GM12801 (cell line): ENCODE measurements around the gene SPIN1.

ENCODE experiments used
- TF ChIP-seq, protein P1 (sequence below): IDR thresholded peaks from one replicate; pipeline ENCODE4 v1.5.1; 2011; ENCODE audit warnings: control low read depth; ENCODE audit not compliant: insufficient read length; ENCODE audit errors: extremely low read depth

The SPIN1 gene

DNA sequence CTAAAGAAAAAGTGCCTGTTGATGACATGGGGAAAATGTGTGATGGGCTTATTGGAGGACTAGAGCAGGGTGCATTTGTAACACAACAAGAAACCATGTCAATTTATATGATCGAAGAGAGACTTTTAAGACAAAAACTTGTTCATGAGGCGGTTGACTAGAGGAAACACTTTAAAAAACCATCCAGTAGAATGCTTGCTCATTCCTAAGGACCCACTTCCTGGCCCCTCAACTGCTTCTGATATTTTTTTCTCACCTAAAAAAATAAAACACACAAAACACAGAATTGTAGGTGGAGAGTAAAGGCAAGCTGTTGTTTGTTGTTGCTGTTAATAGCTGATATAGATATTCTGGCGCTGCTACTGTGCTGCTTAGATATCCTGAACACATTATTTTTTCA is 50.6 kb downstream of the SPIN1 start:
- TF ChIP-seq, protein P1, sequence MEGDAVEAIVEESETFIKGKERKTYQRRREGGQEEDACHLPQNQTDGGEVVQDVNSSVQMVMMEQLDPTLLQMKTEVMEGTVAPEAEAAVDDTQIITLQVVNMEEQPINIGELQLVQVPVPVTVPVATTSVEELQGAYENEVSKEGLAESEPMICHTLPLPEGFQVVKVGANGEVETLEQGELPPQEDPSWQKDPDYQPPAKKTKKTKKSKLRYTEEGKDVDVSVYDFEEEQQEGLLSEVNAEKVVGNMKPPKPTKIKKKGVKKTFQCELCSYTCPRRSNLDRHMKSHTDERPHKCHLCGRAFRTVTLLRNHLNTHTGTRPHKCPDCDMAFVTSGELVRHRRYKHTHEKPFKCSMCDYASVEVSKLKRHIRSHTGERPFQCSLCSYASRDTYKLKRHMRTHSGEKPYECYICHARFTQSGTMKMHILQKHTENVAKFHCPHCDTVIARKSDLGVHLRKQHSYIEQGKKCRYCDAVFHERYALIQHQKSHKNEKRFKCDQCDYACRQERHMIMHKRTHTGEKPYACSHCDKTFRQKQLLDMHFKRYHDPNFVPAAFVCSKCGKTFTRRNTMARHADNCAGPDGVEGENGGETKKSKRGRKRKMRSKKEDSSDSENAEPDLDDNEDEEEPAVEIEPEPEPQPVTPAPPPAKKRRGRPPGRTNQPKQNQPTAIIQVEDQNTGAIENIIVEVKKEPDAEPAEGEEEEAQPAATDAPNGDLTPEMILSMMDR, result no peak

DNA sequence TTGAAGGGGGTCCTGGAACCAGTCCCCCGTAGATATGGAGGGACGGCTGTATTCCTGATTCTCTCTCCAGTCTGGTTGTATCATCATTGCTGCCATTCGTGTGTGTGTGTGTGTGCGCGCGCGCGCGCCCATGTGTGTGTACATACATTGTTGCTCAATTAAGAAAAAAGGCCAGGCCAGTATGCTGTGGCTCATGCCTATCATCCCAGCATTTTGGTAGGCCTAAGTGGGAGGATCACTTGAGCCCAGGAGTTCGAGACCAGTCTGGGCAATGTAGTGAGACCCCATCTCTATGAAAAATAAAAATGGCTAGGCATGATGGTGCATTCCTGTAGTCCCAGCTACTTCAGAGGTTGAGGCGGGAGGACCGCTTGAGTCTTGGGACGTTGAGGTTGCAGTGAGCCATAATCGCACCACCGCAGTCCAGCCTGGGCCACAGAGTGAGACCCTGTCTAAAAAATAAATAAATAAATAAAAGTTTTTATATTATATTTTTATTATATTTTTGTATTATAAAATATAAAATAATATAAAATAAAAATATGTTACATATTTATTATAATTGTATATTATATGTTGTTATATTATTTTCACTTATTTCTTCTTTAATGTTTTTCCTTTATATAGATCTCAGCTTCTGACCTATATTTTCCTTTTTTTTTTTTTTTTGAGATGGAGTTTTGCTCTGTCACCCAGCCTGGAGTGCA is 53.2 kb downstream of the SPIN1 start:
- TF ChIP-seq, protein P1, result no peak

DNA sequence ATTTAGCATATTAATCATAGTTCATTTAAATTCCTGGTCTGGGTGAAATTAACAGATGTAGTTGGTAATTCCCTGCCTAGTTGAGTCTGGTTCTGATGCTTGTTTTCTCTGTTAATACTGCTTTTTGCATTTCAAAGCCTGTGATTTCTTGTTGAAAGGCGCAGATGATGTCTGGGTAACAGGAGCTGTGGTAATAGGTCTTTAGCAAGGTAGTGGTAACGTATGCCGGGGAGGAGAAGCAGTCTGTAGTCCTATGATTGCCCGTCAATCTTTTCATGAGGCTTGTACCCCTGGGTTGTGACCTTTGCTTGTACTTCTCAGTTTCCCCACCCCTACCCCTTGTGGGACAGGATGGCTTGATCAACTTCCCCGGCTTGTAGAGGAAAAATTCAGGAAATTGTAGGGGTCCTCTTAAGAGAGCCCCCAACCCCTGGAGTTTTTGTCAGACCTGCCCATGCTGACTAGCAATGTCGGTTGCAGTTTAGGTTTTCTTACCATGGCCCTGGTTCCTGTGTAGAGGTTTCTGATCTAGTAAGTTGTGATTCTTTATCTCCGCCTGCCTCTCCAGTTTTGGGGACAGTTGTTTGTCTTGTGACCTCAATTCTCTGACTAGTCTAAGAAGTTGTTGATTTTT is 55.4 kb downstream of the SPIN1 start:
- TF ChIP-seq, protein P1, result no peak

GRCh38 chr9:88446728-88447127 is 58.5 kb downstream of the SPIN1 start:
- TF ChIP-seq, protein P1, result no peak

DNA sequence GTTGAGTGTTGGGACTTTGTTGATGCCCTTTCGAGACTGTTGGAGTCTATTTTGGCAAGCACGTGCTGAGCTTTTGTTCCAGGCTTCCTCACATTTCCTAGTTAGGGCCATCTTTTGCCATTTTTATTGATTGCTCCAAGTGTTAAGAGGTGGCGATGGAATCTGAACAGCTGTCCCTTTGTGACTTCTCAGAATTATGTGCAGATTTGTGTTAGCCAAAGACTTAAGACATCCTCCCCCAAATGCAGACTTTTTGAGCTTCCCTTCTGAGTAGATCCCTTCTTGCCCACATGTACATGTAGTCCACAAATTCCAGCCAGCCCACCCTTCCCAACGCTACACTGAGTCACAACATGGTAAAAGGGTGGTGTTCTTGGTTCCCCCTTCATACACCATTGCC is 59.2 kb downstream of the SPIN1 start:
- TF ChIP-seq, protein P1, result no peak

- TF ChIP-seq, protein P1, result no peak
These were observed 62.9 kb downstream of the SPIN1 start for GRCh38 chr9:88451160-88451559.

- TF ChIP-seq, protein P1, result no peak
These were observed 70.6 kb downstream of the SPIN1 start for GRCh38 chr9:88458716-88459465.
